Measurements from ENCODE around the gene PPP1R9B. TPM values are rescaled to one million over a fixed set of nuclear protein-coding genes. Genes with fewer than 3 reads are reported as not detected.

The PPP1R9B gene
- total RNA-seq, 1 donor from 2014 or later: 63.5 TPM

DNA sequence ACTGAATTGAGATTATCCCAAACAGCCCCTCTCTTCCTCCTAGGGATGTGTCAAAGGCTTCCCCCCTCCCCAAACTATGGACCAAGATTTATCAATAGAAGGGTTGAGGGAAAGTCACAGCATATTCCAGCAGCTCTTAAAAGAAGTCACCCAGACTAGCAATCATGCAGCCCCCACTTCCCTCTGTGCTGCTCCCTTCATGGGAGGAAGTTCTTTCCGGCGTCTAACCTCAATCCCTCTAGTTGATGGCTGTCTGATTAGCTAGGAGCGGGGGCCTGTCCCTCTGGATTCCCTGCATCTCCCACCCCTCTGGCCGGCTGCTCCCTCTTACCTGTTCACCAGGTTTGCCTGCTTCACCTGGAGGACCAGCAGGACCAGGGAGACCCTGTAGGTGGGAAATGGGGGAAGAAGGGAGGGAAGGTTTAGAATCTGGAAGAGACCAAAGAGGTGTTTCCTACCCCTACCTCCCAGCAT, 41.7 kb upstream of the PPP1R9B start:
- Histone ChIP-seq H3K36me3 (peaks cover 90 to 97% of the 10 kb centered on the region in 2 donors), H3K27ac (peak overlapping the region; percentile 97 to 99), H3K4me1 (peaks cover 7 to 28% of the 10 kb centered on the region in 2 donors), H3K9me3 (no peaks in the 10 kb centered on the region), H3K27me3 (no peaks in the 10 kb centered on the region), H3K4me3 (no peak overlapping the region)
- TF ChIP-seq, protein P1, sequence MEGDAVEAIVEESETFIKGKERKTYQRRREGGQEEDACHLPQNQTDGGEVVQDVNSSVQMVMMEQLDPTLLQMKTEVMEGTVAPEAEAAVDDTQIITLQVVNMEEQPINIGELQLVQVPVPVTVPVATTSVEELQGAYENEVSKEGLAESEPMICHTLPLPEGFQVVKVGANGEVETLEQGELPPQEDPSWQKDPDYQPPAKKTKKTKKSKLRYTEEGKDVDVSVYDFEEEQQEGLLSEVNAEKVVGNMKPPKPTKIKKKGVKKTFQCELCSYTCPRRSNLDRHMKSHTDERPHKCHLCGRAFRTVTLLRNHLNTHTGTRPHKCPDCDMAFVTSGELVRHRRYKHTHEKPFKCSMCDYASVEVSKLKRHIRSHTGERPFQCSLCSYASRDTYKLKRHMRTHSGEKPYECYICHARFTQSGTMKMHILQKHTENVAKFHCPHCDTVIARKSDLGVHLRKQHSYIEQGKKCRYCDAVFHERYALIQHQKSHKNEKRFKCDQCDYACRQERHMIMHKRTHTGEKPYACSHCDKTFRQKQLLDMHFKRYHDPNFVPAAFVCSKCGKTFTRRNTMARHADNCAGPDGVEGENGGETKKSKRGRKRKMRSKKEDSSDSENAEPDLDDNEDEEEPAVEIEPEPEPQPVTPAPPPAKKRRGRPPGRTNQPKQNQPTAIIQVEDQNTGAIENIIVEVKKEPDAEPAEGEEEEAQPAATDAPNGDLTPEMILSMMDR (IDR thresholded peaks at IDR 0.05): no peak
- DNase-seq (ENCODE audit: low spot score in 2 of 2): no peak
- intact Hi-C loops (cut with DNase I): no loop called here

DNA sequence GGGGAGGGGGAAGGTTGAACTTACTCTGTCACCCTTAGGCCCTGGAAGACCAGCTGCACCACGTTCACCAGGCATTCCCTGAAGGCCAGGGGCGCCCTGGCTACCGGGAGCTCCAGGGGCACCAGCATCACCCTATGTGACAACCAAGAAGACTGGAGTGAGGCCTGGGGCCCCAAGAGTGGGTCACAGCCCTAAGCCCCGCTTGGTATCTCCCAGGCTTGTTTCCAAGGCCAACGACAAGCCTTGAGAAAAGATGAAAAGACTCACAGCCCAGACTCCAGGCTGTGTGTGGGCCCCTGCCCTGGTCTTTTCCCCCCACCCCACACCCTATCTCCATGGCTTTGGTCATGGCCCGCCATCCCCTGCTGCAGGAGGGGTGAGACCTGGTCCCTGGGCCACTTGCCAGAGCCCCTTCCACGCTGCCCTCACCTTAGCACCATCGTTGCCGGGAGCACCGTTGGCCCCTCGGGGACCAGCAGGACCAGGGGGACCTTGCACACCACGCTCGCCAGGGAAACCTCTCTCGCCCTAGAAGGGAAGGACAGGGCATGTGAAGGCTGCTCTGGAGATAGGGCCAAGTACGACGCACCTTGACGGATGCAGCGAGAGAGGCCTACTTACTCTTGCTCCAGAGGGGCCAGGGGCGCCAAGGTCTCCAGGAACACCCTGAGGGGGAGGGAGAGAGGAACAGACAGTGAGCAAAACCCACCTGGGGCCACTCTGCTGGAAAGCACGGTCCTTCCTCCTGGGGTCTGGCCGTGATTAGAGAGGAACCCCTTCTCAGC, 41.1 kb upstream of the PPP1R9B start:
- intact Hi-C loops (cut with DNase I): no loop called here
- no peaks in the 10 kb centered on the region for H3K9me3 ChIP-seq
- H3K36me3 ChIP-seq: peaks cover 91 to 96% of the 10 kb centered on the region in 2 donors
- H3K27ac ChIP-seq: peak overlapping the region; percentile 97 to 99
- H3K27me3 ChIP-seq: no peaks in the 10 kb centered on the region
- DNase-seq (ENCODE audit: low spot score in 2 of 2): no peak
- TF ChIP-seq, protein P1 (IDR thresholded peaks at IDR 0.05): no peak
- H3K4me1 ChIP-seq: peaks cover 3 to 22% of the 10 kb centered on the region in 2 donors
- no peak overlapping the region for H3K4me3 ChIP-seq

DNA sequence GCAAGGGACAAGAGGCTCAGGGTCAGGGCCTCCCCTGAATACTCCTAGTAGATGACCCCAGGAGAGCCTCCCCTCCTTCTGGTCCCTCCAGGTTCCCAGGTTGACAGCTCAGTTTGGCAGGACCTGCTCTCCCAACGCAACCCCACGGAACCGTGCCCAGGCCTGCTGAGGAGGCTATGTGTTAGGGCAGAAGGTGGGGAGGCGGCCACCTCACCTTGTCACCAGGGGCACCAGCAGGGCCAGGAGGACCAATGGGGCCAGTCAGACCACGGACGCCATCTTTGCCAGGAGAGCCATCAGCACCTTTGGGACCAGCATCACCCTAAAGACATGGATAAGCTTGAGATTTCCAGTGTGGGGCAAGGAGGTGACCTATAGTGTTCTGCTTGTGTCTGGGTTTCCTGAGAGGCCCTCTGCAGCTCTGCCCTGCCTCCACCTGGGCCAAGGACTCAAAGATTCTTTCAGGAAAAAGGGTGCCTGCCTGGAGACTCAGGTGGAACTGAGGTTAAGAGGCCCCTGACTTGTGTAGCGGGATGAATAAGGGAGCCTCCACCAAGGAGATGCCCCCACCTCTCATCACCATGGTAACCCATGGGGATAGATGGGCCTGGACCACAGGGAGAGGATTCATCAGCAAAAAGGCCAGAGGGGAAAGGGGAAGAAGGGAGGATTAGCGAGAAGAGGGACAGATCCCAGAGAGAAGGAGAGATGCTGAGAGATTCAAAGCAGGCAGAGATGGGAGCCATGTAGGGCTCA, 40.3 kb upstream of the PPP1R9B start:
- intact Hi-C loops (cut with DNase I): no loop called here

DNA sequence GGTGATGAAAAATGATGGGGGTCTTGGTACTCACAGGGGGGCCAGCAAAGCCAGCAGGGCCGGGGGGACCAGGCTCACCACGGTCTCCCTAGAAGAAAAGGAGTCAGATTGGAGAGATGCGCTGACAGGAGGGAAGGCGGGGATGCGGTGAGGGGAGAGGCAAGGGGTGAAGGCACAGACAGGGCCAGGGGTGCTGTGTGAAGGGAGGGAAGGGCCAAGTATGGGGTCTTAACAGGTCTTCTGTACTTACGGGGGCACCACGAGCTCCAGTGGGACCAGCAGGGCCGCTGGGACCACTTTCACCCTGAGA, 39.8 kb upstream of the PPP1R9B start:
- peaks cover 0 to 19% of the 10 kb centered on the region in 2 donors for H3K4me1 ChIP-seq
- H3K27ac ChIP-seq: peak overlapping the region; percentile 97 to 99
- TF ChIP-seq, protein P1 (IDR thresholded peaks at IDR 0.05): no peak
- H3K27me3 ChIP-seq: no peaks in the 10 kb centered on the region
- peaks cover 90 to 96% of the 10 kb centered on the region in 2 donors for H3K36me3 ChIP-seq
- no peaks in the 10 kb centered on the region for H3K9me3 ChIP-seq
- H3K4me3 ChIP-seq: no peak overlapping the region
- intact Hi-C loops (cut with DNase I): no loop called here
- DNase-seq (ENCODE audit: low spot score in 2 of 2): no peak

More for the DNA sequence above, 40.3 kb upstream of the PPP1R9B start:
- no peak overlapping the region for H3K4me3 ChIP-seq
- peaks cover 0 to 16% of the 10 kb centered on the region in 2 donors for H3K4me1 ChIP-seq
- TF ChIP-seq, protein P1 (IDR thresholded peaks at IDR 0.05): no peak
- DNase-seq (ENCODE audit: low spot score in 2 of 2): no peak
- H3K36me3 ChIP-seq: peaks cover 91 to 96% of the 10 kb centered on the region in 2 donors
- no peaks in the 10 kb centered on the region for H3K9me3 ChIP-seq
- H3K27me3 ChIP-seq: no peaks in the 10 kb centered on the region
- peak overlapping the region; percentile 97 to 99 for H3K27ac ChIP-seq

DNA sequence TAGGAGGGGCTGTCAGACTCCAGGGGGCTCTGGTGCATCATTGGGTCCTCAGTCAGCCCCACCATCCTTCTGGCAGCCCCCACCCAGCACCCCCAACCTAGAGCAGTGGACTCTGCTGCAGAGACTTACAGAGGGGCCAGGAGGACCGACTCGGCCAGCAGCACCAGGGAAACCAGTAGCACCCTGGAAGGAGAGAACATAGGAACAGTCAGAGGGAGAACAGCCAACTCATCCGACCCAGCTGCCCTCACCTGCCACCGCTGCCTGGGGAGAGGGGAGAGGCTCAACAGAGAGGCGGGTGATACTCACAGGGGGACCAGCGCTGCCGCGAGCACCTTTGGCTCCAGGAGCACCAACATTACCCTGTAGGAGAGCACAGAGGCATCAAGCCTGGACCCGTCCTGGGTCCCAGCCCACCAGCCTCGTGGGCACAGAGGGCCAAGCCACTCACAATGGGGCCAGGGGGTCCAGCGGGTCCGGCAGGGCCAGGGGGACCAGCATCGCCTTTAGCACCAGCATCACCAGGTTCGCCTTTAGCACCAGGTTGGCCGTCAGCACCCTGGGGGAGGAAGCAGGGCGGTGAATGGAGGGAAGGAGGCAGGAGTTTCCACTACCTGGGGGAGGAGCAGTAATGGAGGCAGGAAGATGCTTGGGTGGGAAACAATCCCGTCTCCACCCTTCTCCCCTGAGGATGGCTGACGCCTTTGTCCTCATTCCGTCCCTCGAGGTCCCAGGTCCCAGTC, 39.2 kb upstream of the PPP1R9B start:
- peaks cover 2 to 22% of the 10 kb centered on the region in 2 donors for H3K4me1 ChIP-seq
- peaks cover 85 to 91% of the 10 kb centered on the region in 2 donors for H3K36me3 ChIP-seq
- H3K27ac ChIP-seq: peak overlapping the region; percentile 97 to 99
- no peaks in the 10 kb centered on the region for H3K9me3 ChIP-seq
- no peaks in the 10 kb centered on the region for H3K27me3 ChIP-seq
- DNase-seq (ENCODE audit: low spot score in 2 of 2): no peak
- TF ChIP-seq, protein P1 (IDR thresholded peaks at IDR 0.05): no peak
- H3K4me3 ChIP-seq: no peak overlapping the region
- intact Hi-C loops (cut with DNase I): no loop called here
